KOPT-K1 (cell line): ENCODE measurements around the gene PAM.

Experiments
- H3K27ac ChIP-seq: fragments of 200-600 bp; sonication (generic); 2 replicates; pipeline ENCODE4 v1.5.1; 2016; ENCODE audit warnings: antibody characterized with exemption, mild to moderate bottlenecking, low read depth, low read length; ENCODE audit not compliant: poor library complexity, severe bottlenecking
- H3K36me3 ChIP-seq: fragments of 200-600 bp; sonication (generic); 2 replicates; pipeline ENCODE4 v1.5.1; 2017; ENCODE audit warnings: antibody characterized with exemption, mild to moderate bottlenecking, low read length, moderate library complexity; ENCODE audit not compliant: insufficient read depth
- H3K9me3 ChIP-seq: fragments of 200-600 bp; sonication (generic); 2 replicates; pipeline ENCODE4 v1.5.1; 2017; ENCODE audit warnings: antibody characterized with exemption, low read length, mild to moderate bottlenecking; ENCODE audit not compliant: insufficient read depth, poor library complexity, severe bottlenecking

Gene PAM

DNA sequence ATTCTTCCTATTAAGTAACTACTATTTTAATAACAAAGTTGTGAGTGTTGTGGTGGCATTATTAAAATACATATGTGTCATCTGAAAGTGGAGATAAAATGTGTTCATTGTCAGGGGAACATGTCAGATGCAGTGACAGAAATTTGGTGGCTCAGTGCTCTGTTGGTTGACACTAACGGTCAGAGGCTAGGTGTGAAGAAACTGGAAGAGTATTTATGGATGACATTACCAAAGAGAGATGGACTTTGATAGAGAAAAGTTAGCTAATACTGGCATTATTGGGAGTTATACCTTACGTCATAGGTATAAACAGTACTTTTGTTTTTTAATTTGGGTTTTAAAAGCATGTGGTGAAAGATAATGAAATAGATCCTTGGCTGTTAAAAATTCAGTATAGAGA is 33.7 kb downstream of the PAM start:
- no peak overlapping the region for H3K27ac ChIP-seq
- H3K9me3 ChIP-seq = no peaks in the 10 kb centered on the region
- H3K36me3 ChIP-seq = no peaks in the 10 kb centered on the region

DNA sequence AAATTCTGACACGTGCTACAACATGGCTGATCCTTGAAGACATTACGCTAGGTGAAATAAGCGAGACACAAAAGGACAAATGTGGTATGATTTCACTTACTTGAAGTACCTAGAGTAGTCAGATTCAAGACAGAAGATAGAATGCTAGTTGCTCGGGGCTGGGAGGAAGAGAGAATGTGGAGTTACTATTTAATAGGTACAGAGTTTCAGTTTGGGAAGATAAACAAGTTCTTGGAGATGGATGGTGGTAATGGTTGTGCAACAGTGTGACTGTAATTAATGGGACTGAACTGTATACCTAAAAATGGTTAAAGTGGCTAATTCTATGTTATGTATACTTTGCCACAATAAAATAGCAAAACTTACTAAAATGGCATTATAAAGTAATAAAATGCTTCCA is 34.4 kb downstream of the PAM start:
- Histone ChIP-seq H3K36me3 (no peaks in the 10 kb centered on the region), H3K27ac (no peak overlapping the region), H3K9me3 (no peaks in the 10 kb centered on the region)

DNA sequence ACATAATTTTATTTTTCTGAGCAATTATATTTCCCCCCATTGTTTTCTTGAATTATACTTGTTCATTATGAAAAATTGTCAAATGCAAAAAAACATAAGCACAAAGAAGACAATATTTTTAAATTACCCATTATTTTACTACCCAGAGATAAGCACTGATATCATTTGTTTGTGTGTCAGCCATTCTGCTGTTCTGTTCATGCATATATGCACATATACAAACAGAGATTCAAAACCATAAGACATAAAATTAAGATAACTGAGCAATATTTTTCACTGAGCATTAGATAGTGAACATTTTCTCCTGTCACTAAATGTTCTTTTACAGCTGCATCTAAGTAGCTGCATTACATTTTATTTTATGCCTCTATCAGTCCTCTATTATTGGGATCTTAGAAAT is 35.6 kb downstream of the PAM start:
- no peak overlapping the region for H3K27ac ChIP-seq
- no peaks in the 10 kb centered on the region for H3K9me3 ChIP-seq
- no peaks in the 10 kb centered on the region for H3K36me3 ChIP-seq

DNA sequence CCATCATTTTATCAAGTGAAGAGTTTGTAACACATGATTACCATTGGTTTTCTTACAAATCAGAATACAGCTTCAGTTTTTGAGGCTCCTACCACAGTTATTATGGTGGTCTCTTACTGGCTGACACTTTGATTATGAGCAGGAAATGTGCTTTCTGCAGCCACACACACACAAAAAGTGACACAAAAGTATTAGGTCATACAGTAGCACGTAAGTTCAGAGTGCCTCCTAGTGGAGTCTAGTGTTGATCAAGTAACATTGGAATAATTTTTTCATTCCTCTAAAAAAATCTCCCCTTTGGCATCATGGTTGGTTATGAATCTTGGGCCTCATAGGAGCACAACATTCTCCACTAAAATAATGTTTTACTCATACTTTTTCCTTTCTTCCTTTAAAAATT is 37.6 kb downstream of the PAM start:
- H3K27ac ChIP-seq = no peak overlapping the region

DNA sequence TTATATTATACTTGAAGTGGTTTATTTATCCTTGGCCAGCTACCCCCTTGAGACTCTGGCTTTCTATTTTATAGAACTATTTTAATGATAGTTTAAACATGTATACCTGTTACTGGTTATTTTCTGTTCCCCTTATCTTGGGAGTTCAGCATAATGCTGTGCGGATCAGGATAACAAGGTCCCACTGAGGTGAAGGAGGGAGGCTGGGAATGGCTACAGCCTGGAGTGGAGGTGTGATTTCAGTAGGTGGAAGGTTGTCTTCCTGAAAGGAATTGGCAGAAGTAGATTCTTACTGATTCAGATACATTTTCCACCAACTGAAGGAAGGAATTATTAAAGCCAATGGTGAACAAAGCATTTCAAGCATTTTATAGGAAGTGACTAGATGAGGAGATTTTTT is 38.9 kb downstream of the PAM start:
- Histone ChIP-seq H3K9me3 (no peaks in the 10 kb centered on the region), H3K36me3 (no peaks in the 10 kb centered on the region), H3K27ac (no peak overlapping the region)

More for the DNA sequence above, 37.6 kb downstream of the PAM start:
- Histone ChIP-seq H3K9me3 (no peaks in the 10 kb centered on the region), H3K36me3 (no peaks in the 10 kb centered on the region)

DNA sequence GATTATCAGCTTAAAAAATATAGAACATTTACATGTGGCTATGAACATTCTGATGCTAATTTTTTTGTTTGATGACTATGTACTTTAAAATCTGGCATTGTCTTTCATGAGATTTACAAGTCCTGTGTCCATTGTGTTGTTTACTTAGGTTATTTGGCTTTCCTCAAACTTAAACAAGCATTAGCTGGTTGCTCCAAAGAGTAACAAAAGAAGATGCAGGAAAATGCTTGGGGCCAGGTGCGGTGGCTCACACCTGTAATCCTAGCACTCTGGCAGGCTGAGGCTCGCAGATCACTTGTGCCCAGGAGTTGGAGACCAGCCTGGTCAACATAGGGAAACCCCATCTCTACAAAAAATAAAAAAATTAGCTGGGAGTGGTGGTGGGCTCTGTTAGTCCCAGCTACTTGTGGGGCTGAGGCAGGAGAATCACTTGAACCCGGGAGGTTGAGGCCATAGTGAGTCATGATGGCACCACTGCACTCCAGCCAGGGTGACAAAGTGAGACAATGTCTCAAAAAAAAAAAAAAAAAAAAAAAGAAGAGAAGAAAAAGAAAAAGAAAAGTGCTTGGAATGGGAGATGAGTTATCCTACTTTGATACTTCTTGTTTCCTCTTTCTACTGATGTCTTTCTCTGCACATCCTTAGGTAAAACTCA is 39.7 kb downstream of the PAM start:
- no peaks in the 10 kb centered on the region for H3K9me3 ChIP-seq
- no peaks in the 10 kb centered on the region for H3K36me3 ChIP-seq
- H3K27ac ChIP-seq = no peak overlapping the region

DNA sequence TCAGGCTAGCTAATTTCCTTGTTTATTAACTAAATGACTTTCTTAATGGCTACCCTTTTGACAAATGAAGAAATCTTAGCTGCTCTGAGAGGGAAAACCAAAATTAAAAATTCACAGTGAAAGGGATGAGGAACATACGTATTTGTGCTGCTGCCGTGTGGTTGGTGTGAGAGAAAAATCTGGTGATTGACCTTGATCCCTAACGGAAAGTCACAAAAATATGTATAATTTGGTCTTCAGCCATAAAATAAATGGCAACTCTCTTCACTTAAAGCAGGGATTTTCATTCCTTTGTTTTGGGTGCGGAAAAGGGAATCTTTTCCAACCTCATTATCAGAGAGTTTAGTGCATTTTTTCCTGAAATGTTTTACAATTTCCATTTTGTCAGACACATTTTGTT is 40.4 kb downstream of the PAM start:
- Histone ChIP-seq H3K36me3 (no peaks in the 10 kb centered on the region), H3K27ac (no peak overlapping the region), H3K9me3 (no peaks in the 10 kb centered on the region)

DNA sequence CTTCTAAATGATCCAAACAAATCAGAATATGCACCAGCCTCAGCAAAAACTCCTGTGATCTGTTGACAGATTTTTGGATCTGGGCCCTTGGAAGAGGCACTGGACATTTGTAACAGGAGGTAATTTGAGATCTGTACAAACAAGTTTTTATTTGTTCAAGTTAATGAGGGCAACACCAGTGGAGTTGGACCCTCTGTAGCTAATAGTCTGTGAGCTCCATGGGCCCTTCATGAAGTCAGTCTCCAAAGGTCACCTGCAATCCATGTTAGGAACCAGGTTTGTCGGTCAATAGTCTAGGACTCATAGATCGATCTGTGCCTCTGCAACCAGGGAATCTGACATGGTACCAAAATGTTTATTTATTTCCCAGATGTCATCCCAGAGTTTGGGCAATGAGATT is 40.9 kb downstream of the PAM start:
- no peak overlapping the region for H3K27ac ChIP-seq
- H3K9me3 ChIP-seq = no peaks in the 10 kb centered on the region
- no peaks in the 10 kb centered on the region for H3K36me3 ChIP-seq

DNA sequence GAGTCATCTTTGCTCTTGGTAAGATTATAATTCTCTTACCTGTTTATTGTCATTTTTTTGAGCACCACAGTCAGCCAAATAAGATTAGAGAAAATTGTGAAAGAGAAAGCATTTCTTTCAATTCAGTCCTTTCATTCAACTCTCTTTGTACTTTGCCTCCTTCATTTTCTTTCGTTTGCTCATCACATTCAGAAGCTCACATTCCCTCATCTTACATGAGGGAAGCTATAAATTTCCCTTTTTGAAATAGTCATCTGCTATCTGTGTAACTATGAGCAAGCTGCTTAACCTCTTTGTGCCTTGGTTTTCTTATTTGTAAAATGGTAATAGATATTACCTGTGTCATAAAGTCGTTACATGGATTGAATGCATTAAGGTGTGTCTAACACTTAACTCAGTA is 41.4 kb downstream of the PAM start:
- Histone ChIP-seq H3K9me3 (no peaks in the 10 kb centered on the region), H3K36me3 (no peaks in the 10 kb centered on the region)

DNA sequence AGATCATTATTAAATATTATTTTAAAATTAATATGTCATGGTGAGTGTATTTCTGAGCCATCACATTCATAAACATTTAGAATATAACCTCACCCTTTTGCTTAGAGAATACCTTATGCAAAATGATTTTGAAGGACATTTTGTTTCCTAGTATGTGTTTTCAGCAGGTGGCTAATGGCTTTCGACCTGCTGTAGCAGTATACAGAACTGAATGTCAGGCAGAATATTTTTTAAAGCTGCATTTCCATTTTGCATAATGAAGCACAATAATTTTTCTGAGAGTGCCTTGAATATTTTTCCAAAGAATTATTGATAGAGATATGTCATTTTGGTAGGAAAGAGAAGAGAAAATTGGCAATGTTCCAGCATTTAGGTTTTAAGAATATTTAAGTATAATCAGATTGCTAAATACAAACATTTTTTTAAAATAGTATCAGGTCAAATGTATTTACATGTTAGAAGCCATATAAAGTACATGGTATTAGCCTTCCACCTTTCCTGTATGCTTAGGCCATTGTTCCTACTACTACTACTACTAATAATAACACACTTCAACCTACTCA is 42.3 kb downstream of the PAM start:
- Histone ChIP-seq H3K27ac (no peak overlapping the region), H3K36me3 (no peaks in the 10 kb centered on the region), H3K9me3 (no peaks in the 10 kb centered on the region)

More for the DNA sequence above, 41.4 kb downstream of the PAM start:
- H3K27ac ChIP-seq = no peak overlapping the region

DNA sequence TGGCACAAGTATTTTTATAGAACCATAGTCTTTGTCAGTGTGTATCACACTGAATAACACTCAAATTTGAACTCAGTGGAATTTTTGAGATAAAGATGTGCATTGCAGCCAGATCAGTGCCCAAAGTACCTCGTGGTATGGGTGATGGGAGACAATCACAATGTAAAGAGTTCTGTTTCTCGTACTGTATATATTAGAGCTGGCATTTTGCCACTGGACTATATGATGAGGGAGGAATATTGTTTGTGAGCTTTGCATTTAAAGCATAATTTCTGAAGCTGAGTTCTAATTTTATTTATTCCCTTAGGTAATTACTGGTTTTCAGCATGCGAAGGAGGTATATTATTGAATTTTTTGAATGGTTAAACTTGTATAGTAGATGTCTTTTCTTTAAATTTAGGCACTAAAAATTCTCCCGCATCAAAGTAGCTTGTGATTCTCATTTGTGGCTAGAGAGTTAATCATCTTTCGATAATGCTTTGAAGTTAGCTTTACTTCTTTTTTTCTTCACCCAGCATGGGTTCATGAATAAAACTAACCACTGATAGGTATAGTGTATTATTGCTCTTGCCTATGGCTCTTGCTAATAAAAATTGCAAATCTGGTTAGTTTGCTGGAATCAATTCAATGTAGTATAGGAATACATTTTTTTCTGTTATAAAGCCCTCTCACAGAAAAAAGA is 43.1 kb downstream of the PAM start:
- Histone ChIP-seq H3K36me3 (no peaks in the 10 kb centered on the region), H3K27ac (no peak overlapping the region), H3K9me3 (no peaks in the 10 kb centered on the region)

DNA sequence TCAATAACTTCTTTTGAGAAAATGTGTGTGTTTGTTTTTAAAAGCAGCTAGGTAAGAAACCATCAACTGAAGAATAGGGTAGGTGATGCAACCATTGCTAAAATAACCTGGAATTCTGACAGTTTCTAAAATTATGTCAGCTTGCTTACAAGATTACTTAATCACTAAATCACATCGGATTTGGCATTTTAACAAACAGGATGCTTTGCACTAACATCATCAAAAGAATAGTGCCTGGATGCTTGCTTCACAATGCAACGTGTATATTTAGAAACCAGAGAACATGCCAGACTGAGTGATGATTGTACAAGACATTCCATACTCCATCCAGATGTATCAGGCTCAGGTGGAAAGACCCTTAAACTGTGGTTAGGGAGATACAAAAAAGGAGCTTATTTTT is 43.9 kb downstream of the PAM start:
- Histone ChIP-seq H3K9me3 (no peaks in the 10 kb centered on the region), H3K27ac (no peak overlapping the region), H3K36me3 (no peaks in the 10 kb centered on the region)

DNA sequence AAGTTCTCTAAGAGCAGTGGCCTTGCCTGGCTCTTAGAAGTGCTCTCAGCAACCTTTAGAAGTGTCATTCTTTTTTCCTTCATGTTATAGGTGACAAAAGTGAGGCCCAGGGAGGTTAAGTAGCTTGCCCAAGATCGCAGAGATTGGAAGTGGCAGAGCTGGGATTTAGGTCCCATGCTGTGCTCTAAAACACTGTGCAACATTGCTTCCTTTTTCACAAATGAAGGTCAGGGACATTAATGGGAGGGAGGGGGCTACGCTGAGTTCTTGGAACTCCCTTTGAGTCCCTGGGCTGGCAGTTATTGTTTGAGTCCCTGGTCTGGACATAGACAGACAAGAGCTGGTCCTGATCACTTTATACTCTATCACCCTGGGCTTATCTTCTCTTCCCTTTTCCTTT is 45.3 kb downstream of the PAM start:
- H3K36me3 ChIP-seq = no peaks in the 10 kb centered on the region
- no peaks in the 10 kb centered on the region for H3K9me3 ChIP-seq
- H3K27ac ChIP-seq = no peak overlapping the region

DNA sequence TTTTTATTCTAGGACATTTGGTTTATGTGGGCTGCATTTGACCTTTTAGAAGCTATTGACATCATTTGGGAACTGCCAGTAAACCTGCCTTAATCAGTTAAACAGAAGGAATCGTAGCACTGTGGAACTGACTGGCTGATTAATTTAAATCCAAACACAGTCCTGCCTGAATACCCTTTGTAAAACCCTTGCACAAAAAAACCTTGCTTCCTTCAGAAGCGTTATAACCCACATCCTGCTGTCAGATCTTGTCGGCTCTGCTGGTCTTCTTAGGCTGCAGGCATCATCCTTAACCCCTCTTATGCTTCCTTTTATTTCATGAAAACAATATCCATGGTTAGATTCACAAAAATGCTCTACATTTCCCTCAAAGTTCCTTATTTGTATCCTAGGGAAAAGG is 46.3 kb downstream of the PAM start:
- H3K9me3 ChIP-seq = no peaks in the 10 kb centered on the region
- H3K27ac ChIP-seq = no peak overlapping the region
- no peaks in the 10 kb centered on the region for H3K36me3 ChIP-seq

DNA sequence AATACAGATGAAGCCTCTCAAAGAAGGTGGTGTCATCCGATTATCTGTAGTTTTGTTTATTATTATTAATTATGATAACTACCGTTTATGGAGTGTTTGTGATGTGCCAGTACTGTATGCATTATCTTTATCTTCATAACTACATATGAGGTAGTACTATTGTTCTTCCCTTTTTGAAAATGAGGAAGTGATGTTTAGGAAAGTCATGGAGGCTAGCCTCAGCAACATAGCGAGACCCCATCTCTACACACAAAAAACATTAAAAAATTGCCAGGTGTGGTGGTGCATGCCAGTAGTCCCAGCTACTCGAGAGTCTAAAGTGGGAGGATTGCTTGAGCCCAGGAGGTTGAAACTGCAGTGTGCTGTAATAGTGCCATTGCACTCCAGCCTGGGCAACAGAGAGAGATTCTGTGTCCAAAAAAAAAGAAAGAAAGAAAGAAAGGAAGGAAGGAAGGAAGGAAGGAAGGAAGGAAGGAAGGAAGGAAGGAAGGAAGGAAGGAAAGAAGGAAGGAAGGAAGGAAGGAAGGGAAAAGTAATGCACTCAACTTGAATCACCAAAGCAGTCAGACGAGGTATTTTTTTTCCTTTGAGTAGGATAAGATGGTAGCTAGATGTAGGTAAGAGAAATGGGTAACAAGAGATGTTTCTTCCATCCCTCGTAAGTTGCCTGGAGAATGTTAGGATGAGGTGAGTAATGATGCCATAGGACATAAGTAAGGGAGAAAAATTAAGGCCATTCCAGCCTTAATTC is 47.8 kb downstream of the PAM start:
- no peaks in the 10 kb centered on the region for H3K36me3 ChIP-seq
- H3K27ac ChIP-seq = no peak overlapping the region
- no peaks in the 10 kb centered on the region for H3K9me3 ChIP-seq
